ENCODE measurements around the gene JPT2.

JPT2 gene

DNA sequence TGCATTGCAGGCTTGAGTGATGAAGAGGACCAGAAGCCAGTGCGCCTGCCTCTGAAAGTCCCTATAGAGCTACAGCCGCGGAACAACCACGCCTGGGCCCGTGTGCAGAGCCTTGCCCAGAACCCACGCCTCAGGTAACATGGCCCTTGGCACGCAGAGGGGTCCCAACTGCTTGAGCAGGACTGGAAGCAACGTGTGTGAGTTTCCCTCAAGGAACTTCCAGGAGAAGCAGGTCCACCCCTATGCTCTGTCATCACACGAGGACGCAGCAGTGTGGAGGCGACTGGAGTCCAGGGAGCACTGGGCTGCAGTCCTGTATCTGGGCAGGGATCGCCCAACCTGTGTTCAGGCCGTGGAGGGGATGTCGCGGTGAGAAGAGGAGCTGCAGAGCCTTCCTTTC lies 25.1 kb upstream of the JPT2 start:
- no peak for DNase-seq

DNA sequence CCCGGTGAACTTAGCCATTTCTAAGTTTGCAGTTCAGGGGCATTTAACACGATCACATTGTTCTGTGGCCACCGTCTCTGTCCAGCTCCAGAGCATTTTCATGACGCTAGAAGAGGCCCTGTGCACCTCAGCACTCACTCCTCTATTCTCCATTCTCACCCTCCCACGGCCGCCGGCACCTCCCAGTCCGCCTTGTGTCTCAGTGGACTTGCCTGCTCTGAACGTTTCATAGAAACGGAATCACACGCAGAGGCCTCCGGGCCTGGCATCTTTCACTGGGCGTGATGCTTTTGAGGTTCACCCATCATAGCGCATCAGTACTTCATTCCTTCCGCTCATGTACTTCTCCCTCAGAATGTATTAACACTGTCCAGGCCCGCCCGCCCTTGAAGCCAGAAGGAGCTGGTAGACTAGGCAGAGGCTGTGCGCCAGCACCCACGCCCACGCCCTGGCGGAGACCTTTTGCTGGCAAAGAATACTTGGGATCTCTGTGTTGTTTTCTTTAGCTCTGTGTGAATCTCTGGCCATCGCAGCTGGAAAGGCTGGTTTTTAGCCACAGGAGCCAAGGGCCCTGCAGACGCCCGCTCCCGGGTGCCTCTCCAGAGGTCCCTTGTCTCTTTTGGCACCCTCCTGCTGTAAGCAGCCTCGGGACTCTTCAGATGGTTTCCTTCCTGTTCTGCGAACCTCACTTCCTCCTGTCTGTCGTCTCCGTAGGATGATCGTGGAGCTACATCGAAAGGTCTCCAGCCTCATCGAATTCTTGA lies 23.4 kb upstream of the JPT2 start:
- DNase-seq = no peak

DNA sequence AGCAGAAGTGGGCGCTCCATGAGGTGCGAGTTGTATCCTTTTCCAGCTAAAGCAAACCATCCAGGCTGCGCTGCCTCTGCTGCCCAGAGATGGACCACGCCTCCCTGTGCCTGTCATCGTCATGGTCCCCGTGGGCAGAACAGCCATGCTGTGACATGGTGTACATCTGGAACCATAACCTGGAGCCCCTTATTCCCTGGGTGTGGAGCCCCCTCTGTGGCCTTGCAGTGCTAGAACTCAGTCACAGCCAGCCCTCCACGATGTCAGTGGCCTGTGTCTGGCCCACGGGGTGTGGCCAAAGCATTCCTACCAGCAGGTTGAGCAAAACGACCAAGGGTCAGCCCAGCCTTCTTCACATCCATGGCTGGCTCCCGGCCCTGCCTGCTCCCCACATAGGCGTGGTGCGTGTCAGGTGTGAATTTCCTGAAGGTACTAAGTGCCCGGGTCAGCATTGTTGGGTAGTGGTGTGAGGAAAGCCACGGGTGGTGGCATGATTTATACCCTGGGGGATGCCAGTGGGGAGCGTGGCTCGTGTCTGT lies 22.7 kb upstream of the JPT2 start:
- no peak for DNase-seq

DNA sequence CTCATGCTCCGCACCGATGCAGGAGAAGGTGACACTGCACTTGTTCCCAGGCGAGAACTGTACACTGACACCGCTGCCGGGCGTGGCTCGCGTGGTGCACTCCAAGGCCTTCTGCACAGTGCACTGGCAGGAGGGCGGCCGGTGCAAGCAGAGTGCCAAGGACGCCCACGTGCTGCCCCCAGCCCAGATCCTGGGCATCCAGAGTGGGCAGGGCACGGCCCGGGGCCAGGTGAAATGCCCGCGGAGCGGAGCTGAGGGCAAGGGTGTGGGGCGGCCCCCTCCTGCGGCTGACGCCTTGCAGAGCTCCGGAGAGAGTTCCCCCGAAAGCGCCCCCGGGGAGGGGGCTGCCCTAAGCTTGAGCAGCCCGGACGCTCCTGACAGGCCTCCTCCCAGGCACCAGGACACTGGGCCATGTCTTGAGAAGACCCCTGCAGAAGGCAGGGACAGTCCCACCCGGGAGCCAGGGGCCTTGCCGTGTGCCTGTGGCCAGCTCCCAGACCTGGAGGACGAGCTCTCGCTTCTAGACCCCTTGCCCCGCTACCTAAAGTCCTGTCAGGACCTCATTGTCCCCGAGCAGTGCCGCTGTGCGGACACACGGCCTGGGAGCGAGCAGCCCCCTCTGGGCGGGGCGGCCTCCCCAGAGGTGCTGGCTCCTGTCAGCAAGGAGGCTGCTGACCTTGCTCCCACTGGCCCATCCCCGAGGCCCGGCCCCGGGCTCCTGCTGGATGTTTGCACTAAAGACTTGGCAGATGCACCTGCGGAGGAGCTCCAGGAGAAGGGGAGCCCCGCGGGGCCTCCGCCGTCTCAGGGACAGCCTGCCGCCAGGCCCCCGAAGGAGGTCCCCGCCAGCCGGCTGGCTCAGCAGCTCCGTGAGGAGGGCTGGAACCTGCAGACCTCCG lies 21.9 kb upstream of the JPT2 start:
- DNase-seq = no peak

DNA sequence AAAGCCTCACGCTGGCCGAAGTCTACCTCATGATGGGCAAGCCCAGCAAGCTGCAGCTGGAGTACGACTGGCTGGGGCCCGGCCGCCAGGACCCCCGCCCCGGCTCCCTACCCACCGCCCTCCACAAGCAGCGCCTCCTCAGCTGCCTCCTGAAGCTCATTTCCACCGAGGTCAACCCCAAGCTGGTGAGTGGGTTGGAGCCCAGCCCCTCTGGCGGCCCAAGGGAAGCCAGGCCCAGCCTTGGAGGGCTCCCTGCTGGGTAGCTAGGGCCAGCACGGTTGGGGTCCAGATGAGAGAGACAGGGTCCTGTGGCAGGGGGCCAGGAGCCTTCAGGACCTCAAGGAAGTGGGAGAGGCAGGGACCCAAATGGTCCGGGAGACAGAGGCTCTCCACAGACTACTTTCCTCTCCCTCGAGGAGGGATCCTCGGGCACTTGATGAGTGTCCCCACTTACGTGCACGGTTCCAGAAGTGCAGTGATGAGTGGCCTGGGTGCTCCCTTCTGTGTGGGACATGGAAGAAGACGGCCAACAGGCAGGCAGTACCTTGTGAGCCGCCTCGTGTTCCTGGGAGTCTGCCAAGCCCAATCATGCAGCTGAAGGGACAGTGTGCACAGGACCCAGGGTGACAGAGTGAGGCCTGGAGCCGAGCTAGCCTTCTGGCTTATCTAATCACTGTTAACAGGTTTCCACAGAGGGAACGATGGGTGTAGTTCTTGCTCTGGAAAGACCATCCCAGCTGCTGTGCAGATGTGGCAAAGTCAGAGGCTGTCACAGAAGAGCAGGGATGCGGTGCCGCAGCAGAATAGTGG lies 21.1 kb upstream of the JPT2 start:
- no peak for DNase-seq

DNA sequence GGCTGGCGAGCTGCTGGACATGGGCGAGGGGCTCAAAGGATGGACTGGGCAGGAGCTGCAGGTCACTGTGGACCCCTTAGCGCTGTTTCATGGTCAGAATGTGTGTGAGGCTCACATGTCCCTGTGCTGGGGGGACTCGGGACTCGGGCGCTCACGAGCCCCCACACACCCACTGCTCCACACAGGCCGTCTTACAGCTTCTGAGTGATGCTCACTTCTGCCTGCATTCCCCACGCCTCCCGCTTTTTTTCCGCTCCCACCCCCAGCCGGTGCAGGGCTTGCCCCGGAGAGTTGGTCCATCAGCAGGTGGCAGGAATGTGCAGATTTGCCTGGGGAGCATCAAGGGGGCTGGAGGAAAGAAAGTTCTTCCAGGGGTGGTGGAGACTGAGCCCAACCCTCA lies 20.2 kb upstream of the JPT2 start:
- DNase-seq = no peak

DNA sequence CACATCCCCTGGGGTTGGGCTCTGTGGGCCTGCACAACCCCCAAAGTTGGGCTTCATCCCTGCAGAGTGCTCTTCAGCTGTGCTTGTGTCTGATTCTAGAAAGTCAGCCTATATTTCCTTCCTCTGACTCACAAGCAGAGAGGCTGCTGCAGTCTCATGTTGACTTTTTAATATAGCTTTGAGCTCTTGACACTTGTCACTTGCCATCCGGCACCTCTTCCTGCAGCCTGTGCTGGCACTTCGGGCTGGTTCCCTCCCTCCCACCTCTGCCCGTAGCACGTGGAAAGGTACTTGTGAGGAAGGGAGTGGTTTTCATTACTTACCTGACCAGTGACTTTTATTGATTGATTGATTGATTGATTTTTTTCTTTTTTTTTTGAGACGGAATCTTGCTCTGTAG lies 19.0 kb upstream of the JPT2 start:
- no peak for DNase-seq

DNA sequence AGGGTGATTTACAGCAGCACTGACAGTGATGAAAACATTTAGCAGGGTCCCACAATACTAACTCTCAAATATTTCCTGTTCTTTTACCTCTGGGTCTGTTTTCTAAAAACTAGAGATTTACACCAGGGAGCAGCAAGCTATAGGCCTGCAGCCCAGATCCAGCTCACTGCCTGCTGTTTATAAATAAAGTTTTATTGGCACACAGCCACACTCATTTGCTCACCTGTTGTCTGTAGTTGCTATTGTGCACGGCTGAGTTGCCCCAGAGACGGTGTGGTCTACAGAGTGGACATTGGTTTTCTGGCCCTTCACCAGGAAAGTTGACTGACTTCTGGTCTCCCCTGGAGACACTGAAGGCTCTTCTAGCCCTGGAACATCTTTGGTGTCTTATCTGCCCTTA lies 16.3 kb upstream of the JPT2 start:
- no peak for DNase-seq

DNA sequence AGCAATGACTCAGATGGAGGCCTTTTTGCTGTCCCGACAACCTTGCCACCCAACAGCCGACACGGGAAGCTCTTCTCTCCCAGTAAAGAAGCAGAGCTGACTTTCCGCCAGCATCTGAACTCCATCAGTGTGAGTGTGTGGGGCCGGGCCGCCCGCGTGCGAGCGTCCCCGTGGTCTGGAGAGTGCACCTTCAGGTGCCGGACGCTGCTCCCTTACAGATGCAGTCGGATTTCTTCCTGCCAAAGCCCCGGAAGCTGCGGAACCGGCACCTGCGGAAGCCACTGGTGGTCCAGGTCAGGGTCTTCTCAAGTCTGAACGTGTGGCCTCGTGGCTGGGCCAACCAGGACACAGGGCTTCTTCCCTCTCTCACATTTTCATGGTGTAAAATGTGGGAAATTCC lies 15.5 kb upstream of the JPT2 start:
- no peak for DNase-seq

DNA sequence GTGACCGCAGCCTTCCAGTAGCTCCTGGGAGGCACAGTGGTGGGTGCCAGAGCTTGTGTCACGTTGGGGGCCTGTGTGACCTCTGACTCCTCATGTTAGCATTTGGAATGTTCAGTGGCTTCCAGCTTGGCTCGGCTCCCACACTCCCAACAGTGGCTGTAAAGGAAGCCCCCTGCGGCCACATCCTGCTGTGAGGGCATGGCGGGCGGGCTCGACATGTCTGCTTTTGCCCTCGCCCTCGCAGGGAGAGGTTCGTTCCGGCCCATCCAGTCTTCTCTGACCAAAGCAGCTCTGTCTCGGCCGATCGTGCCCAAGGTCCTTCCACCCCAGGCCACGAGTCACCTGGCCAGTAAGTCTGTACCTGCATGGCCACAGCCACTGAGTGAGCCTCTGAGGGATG lies 12.2 kb upstream of the JPT2 start:
- DNase-seq = no peak

DNA sequence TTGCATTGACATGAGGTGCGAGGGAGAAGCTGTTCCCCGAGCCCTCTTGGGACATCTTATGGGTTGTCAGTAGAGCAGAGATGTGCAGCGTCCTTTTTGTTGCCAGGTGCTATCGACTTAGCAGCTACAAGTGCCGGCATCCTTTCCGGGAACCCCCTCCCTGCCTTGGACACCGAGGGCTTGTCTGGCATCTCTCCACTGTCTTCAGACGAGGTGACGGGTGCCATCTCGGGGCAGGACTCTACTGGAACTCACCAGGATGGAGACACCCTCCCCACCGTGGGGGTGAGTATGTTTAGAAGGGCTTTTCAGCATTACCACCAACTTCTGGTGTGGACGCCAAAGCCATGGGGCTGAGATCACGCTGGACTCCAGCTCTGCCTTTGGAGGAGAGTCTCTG lies 11.8 kb upstream of the JPT2 start:
- no peak for DNase-seq

DNA sequence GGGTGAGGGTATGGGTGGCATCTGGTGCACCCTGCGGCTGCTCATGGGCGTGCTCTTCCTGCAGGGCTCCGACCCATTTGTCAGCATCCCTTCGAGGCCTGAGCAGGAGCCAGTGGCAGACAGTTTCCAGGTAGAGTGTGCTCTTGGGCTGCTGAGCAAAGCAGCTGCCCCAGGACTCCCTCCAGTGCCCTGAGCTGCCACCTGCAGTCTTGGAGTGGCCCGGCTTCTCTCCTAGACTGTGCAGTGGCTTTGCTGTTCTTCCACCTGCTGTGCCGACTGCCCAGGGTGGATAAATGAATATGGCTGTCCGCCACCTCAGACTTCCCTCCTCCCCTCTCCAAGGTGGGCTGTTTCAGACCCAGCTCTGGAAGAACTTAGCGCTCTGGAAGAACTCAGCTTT lies 10.8 kb upstream of the JPT2 start:
- DNase-seq = no peak

DNA sequence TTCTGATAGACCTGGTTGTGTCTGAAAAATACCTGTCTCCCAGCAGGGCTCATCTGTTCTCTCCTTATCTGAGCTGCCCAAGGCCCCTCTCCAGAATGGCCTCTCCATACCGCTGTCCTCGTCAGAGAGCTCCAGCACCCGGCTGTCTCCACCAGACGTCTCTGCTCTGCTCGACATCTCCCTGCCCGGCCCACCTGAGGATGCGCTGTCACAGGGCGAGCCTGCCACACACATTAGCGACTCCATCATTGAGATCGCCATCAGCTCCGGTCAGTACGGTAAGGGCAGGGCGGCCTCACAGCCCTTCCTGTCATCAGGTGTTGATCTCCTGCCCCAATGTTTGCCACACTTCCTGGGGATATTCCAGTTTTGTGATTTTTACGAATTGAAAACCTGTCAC lies 10.2 kb upstream of the JPT2 start:
- DNase-seq = no peak

DNA sequence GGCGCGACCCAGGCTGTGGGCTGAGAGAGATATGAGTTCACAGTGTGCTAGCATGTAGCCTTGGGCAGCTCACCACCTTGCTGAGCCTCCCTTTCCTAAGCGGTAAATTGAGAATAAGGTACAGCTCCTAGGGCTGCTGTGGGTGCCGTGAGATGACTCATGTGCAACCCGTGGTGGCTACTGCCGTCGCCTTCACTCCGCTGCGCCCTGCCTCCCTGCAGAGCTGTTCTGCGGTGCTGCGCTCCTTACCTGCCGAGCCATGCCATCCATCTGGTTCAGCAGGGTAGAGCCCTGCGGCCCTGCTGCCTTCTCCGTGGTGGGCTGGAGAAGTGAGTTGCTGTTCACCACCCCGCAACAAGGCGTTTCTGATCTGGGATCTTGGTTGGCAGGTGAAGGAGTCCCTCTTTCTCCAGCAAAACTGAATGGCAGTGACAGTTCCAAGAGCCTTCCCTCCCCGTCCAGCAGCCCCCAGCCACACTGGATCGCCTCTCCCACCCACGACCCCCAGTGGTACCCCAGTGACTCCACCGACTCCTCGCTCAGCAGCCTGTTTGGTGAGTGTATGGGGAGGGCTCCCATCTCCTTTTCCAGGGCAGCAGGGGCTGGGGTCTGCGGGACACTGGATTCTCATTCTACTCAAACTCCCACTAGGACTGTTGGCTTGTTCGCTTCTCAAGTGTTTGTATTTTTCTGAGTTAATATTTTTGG lies 9.3 kb upstream of the JPT2 start:
- no peak for DNase-seq

DNA sequence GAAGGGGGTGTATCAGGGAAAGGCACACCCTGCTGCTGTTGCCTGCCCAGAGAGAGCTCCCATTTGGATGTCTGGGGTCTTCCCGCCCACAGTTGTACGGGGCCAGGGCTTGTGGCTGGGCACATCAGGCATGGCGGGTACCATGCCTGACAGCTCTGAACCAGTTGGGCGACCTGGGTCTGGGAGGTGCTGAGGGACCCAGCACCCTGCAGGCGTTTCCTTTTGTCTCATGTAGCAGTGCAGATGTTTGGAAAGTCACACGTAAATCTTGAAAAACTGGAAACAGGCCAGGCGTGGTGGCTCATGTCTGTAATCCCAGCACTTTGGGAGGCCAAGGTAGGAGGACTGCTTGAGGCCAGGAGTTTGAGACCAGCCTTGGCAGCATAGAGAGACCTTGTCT lies 8.4 kb upstream of the JPT2 start:
- no peak for DNase-seq

DNA sequence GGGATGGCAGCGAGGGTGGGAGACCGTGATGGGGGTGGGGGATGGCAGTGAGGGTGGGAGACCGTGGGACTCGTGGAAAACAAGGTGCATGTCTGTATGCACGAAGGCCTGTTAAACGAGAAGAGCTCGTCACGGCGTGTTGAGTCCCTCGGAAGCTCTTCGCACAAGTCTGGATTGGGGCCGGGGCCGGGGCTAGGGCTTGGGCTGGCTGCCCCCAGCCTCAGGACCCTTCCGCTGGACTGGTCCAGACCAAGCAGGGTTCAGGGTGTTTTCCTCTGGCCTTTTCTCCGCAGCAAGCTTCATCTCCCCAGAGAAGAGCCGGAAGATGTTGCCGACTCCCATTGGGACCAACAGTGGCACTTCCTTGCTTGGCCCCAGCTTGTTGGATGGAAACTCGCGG lies 7.7 kb upstream of the JPT2 start:
- no peak for DNase-seq

DNA sequence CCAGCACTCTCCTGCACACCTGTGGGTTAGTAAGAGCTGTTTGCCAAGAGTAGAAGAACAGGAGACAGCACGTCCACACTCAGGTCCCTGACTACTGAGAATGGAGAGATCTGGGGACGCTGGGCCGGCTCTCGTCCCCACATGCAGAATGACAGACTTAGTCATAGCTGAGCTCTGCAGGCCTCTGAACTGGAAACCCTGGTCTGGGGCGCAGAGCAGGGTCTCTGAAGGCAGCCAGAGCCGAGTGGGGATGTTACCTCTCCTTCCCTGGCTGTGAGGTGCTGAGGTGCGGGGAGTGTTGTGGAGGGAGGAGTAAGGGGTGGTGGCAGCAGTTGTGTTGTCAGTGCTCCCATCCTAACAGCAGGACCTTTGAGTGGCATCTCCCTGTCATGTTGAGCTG lies 7.2 kb upstream of the JPT2 start:
- no peak for DNase-seq

DNA sequence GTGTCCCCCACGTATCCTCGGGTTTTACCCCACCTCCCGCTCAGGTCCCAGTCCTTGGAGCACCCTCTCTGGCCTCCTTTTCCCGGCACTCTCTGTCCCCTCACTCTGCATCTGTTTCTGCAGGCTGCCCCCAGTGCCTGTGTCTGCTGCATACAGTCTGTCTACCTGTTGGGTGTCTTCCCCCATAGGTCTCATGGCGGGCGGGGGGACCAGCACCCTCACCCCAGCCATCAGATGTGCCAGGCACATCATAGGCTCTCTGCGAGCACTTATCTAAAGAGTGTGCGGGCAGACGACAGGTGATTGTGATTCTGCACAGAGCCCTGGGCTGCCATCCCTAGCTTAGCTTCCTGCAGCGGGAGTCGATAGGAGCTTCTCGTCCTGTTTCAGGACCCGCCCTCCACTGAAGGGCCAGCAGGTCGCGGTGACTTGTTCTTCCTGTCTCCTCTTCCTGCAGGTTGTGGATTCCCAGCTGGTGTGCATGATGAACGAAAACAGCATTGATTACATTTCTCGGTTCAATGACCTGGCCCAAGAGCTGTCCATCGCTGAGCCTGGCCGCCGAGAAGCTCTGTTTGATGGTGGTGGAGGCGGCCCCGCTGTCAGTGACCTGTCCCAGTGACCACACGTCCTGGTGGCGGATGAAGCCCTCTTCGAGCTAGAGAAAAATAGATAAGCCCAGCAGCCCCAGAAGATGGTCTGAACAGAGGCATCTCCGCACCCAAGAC lies 4.5 kb upstream of the JPT2 start:
- DNase-seq = no peak

DNA sequence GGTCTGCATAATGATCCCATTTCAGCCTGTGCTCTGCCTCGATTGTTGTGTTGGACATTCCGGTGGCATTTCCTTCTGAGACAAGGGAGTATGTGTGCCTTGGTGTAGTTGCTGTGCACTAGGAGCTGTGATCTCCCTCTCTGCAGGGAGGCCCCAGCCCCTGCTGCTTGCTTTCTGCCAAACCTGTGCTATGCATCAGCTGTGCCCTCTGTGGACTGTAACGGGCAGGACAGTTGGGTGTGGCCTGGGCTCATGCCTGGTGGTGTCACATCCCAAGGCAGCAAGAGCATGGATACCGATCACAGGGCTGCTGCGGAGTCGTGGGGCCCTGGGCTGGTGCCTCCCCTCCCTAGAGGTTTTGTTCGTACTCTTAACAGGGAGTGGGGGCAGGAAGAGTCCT lies 3.8 kb upstream of the JPT2 start:
- no peak for DNase-seq

DNA sequence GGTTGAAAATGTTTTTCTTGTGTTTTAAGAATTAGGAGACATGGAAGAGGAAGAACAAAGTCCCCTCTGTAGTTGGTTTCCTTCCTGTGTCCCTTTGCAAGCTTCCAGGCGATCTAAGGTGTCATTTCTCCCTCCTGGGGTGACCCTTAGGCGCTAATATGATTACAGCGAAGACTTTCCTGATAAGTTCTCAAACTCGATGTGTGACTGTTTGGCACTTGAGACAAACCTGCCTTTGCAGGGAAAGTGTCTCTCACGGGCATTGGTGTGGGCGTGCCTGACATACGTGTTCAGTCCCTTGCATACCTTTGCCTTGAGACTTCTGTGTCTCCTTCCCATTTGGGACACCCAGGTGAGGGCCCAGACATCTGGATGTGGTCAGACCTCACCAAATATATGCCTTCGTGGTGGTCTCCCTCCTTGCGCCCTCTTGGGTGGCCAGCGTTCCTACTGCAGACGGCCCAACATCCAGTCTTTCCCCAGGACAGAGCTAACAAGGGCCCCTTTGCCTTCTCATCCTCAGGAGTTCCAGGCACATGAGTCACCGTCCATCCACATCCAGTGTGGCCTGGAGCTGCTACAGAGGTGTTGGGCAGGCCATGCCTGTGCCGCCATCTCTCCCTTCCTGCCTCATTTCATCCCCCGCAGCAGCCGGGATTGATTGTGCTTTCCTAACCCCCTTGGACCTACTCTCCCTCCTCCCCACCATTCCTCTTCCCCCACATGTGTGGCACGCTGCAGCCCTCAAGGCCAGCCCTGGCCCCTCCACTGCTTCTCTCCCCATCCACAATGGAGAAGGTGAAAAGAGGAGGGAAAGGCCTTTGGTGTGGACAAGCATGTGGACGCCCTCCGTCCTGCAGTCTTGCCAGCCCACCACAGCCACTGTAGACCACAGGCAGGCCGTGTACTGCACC lies 3.1 kb upstream of the JPT2 start:
- DNase-seq = no peak

DNA sequence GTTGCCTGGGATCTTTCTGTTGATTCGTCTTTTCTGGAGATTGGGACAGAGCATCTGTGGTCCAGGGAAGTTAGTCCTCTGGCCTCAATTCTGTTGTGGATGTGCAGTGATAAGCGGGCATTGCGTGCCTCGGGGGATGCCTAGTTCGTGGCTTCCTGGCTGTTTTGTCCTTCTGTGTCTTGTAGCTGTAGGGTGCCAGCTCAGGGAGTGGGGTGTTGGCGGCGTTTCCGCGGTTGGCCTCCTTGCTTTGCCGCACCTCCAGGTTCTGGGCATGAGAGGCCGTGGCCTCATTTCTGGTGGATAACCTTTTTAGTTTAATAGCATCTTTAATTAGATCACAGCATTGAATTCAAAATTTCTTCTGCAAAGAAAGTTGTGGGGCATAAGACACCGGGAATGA lies 1.4 kb upstream of the JPT2 start:
- no peak for DNase-seq
